HepG2 (cell line): Measurements from ENCODE around the gene PIK3CB. TPM values are rescaled to one million over a fixed set of nuclear protein-coding genes. Genes with fewer than 3 reads are reported as not detected.

Experiments
- BRCA1 ChIP-seq: sonication (generic); formaldehyde crosslinking; IDR thresholded peaks from 2 replicates; pipeline ENCODE4 v1.4.0; 2020; ENCODE audit warnings: missing genetic modification reagents
- E2F1 ChIP-seq: sonication (generic); formaldehyde crosslinking; IDR thresholded peaks from 2 replicates; pipeline ENCODE4 v1.5.0; 2020; ENCODE audit warnings: missing genetic modification reagents
- ELF4 ChIP-seq: sonication (generic); formaldehyde crosslinking; IDR thresholded peaks from 2 replicates; pipeline ENCODE4 v1.5.0; 2020; ENCODE audit warnings: missing genetic modification reagents, mild to moderate bottlenecking, moderate library complexity, borderline replicate concordance
- KAT7 ChIP-seq: IDR thresholded peaks from 2 replicates; pipeline ENCODE4 v1.6.1; 2018; ENCODE audit warnings: borderline replicate concordance, missing compliant biosample characterization
- MAX ChIP-seq: IDR thresholded peaks from 2 replicates; pipeline ENCODE4 v1.6.1; 2012; ENCODE audit warnings: inconsistent platforms
- SKIL ChIP-seq: sonication (generic); formaldehyde crosslinking; IDR thresholded peaks from 2 replicates; pipeline ENCODE4 v1.8.0; 2022; ENCODE audit warnings: missing genetic modification reagents, mild to moderate bottlenecking, moderate library complexity, borderline replicate concordance
- ZSCAN20 ChIP-seq: sonication (generic); formaldehyde crosslinking; IDR thresholded peaks from 2 replicates; pipeline ENCODE4 v1.4.0; 2020; ENCODE audit warnings: missing genetic modification reagents, mild to moderate bottlenecking, borderline replicate concordance
- polyA plus RNA-seq, 8 experiments: library from polyadenylated mRNA; depleted of rRNA in 3 of 8; stranded (reverse) in 7 of 8; unstranded in 1 of 8; fragments of >200 nt; fragmentation: Illumina TruSeq in 4 of 8; extraction: Trizol in 4 of 8; gene quantifications; 2 replicates each; pipeline versions ENCODE4 v1.2.1 to v1.2.3, GENCODE V29; 2011 to 2016; ENCODE audit warnings: low read depth in 4 of 8, missing spikeins in 1 of 8, mixed read lengths in 1 of 8; ENCODE audit not compliant: insufficient read depth in 1 of 8
- total RNA-seq, 5 experiments: library from RNA; depleted of rRNA; stranded (reverse); fragments of >200 nt; fragmentation: Illumina TruSeq; extraction: Trizol; gene quantifications; 2 replicates each; pipeline ENCODE4 v1.2.3, GENCODE V29; 2016; ENCODE audit warnings: low read depth in 1 of 5
- TF ChIP-seq, protein P1 (sequence below): sonication (generic); formaldehyde crosslinking; IDR thresholded peaks from 2 replicates; pipeline ENCODE4 v1.9.0; 2021; ENCODE audit warnings: missing genetic modification reagents, borderline replicate concordance
- TF ChIP-seq, protein P2 (sequence below): sonication (generic); formaldehyde crosslinking; IDR thresholded peaks from 2 replicates; pipeline ENCODE4 v1.5.1; 2020; ENCODE audit warnings: missing genetic modification reagents, mild to moderate bottlenecking, borderline replicate concordance
- TF ChIP-seq, protein P3 (sequence below): sonication (generic); formaldehyde crosslinking; conservative IDR thresholded peaks from 2 replicates; pipeline ENCODE4 v1.4.0; 2020; ENCODE audit warnings: mild to moderate bottlenecking, missing genetic modification reagents, moderate library complexity
- TF ChIP-seq, protein P4 (sequence below): sonication (generic); formaldehyde crosslinking; IDR thresholded peaks from 2 replicates; pipeline ENCODE4 v1.9.0; 2021; ENCODE audit warnings: missing genetic modification reagents, borderline replicate concordance

Gene PIK3CB
- total and polyA plus RNA-seq, 2 of the 13 experiments (the other 11 are each of a cell fraction or from before 2014, with no cell fraction given), result 6.6 to 18.7 TPM

GRCh38 chr3:138862924-138863775 lies 28.4 kb upstream of the PIK3CB start (continued):
- TF ChIP-seq, protein P1, sequence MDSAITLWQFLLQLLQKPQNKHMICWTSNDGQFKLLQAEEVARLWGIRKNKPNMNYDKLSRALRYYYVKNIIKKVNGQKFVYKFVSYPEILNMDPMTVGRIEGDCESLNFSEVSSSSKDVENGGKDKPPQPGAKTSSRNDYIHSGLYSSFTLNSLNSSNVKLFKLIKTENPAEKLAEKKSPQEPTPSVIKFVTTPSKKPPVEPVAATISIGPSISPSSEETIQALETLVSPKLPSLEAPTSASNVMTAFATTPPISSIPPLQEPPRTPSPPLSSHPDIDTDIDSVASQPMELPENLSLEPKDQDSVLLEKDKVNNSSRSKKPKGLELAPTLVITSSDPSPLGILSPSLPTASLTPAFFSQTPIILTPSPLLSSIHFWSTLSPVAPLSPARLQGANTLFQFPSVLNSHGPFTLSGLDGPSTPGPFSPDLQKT (CRISPR knock-in tag), result no peak
- TF ChIP-seq, protein P2, sequence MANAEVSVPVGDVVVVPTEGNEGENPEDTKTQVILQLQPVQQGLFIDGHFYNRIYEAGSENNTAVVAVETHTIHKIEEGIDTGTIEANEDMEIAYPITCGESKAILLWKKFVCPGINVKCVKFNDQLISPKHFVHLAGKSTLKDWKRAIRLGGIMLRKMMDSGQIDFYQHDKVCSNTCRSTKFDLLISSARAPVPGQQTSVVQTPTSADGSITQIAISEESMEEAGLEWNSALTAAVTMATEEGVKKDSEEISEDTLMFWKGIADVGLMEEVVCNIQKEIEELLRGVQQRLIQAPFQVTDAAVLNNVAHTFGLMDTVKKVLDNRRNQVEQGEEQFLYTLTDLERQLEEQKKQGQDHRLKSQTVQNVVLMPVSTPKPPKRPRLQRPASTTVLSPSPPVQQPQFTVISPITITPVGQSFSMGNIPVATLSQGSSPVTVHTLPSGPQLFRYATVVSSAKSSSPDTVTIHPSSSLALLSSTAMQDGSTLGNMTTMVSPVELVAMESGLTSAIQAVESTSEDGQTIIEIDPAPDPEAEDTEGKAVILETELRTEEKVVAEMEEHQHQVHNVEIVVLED, result no peak; the same call in 1 of the 2 replicates
- TF ChIP-seq E2F1 (no peak), MAX (no peak; the same call in 1 of the 2 replicates), ELF4 (CRISPR knock-in tag) (no peak), KAT7 (peak; percentile 58; the same call in 1 of the 2 replicates), SKIL (0 out of 2 replicates have a peak, but pooled peaks have one; percentile 50), ZSCAN20 (CRISPR knock-in tag) (no peak), BRCA1 (CRISPR knock-in tag) (peak; percentile 78; the same call in 1 of the 2 replicates)
- TF ChIP-seq, protein P3, sequence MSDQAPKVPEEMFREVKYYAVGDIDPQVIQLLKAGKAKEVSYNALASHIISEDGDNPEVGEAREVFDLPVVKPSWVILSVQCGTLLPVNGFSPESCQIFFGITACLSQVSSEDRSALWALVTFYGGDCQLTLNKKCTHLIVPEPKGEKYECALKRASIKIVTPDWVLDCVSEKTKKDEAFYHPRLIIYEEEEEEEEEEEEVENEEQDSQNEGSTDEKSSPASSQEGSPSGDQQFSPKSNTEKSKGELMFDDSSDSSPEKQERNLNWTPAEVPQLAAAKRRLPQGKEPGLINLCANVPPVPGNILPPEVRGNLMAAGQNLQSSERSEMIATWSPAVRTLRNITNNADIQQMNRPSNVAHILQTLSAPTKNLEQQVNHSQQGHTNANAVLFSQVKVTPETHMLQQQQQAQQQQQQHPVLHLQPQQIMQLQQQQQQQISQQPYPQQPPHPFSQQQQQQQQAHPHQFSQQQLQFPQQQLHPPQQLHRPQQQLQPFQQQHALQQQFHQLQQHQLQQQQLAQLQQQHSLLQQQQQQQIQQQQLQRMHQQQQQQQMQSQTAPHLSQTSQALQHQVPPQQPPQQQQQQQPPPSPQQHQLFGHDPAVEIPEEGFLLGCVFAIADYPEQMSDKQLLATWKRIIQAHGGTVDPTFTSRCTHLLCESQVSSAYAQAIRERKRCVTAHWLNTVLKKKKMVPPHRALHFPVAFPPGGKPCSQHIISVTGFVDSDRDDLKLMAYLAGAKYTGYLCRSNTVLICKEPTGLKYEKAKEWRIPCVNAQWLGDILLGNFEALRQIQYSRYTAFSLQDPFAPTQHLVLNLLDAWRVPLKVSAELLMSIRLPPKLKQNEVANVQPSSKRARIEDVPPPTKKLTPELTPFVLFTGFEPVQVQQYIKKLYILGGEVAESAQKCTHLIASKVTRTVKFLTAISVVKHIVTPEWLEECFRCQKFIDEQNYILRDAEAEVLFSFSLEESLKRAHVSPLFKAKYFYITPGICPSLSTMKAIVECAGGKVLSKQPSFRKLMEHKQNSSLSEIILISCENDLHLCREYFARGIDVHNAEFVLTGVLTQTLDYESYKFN (CRISPR knock-in tag), result peak; percentile 100
- TF ChIP-seq, protein P4, sequence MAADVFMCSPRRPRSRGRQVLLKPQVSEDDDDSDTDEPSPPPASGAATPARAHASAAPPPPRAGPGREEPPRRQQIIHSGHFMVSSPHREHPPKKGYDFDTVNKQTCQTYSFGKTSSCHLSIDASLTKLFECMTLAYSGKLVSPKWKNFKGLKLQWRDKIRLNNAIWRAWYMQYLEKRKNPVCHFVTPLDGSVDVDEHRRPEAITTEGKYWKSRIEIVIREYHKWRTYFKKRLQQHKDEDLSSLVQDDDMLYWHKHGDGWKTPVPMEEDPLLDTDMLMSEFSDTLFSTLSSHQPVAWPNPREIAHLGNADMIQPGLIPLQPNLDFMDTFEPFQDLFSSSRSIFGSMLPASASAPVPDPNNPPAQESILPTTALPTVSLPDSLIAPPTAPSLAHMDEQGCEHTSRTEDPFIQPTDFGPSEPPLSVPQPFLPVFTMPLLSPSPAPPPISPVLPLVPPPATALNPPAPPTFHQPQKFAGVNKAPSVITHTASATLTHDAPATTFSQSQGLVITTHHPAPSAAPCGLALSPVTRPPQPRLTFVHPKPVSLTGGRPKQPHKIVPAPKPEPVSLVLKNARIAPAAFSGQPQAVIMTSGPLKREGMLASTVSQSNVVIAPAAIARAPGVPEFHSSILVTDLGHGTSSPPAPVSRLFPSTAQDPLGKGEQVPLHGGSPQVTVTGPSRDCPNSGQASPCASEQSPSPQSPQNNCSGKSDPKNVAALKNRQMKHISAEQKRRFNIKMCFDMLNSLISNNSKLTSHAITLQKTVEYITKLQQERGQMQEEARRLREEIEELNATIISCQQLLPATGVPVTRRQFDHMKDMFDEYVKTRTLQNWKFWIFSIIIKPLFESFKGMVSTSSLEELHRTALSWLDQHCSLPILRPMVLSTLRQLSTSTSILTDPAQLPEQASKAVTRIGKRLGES (CRISPR knock-in tag), result no peak
